Nephron progenitor cell (in vitro differentiated cells): Measurements from ENCODE around the gene RAB40B.
A peak's percentile ranks its signal among the peaks of the same experiment; 100 is the strongest.
"Not testable (repeated sequence)": the region's sequence is repeated elsewhere in the genome, so short reads cannot be mapped to it uniquely, and the experiment has no call there.

Experiments
- DNase-seq: peaks from one replicate; pipeline ENCODE4 v3.0.0; 2021
- H3K27ac Mint-ChIP-seq: 2 replicates; pipeline ENCODE4 v1.8.0; 2021; ENCODE audit warnings: mild to moderate bottlenecking, moderate library complexity, mixed read lengths
- H3K27me3 Mint-ChIP-seq: 2 replicates; pipeline ENCODE4 v1.8.0; 2021; ENCODE audit warnings: mild to moderate bottlenecking, low read depth, mixed read lengths; ENCODE audit not compliant: poor library complexity
- H3K36me3 Mint-ChIP-seq: 2 replicates; pipeline ENCODE4 v1.8.0; 2021; ENCODE audit warnings: low read depth, mixed read lengths
- H3K4me1 Mint-ChIP-seq: 2 replicates; pipeline ENCODE4 v1.8.0; 2021; ENCODE audit warnings: mixed read lengths
- H3K4me3 Mint-ChIP-seq: 2 replicates; pipeline ENCODE4 v1.8.0; 2021; ENCODE audit warnings: mild to moderate bottlenecking, moderate library complexity, mixed read lengths
- H3K9me3 Mint-ChIP-seq: 2 replicates; pipeline ENCODE4 v1.8.0; 2021; ENCODE audit warnings: mild to moderate bottlenecking, moderate library complexity, mixed read lengths
- CTCF ChIP-seq: fragments of 200-600 bp; sonication (generic); IDR thresholded peaks from 2 replicates; pipeline ENCODE4 v1.5.0; 2021; ENCODE audit warnings: antibody characterized with exemption

The RAB40B gene

GRCh38 chr17:82698065-82698973 is at the start of gene RAB40B:
Gene RAB40B (minus strand): TSS chr17:82698698. CDS start chr17:82698596, 102 bp downstream.
- H3K27me3 Mint-ChIP-seq = peaks cover 70% of the 10 kb centered on the region
- H3K4me1 Mint-ChIP-seq = peaks cover 29% of the 10 kb centered on the region
- H3K27ac Mint-ChIP-seq = no peak within 1 kb of the TSS
- peak within 1 kb of the TSS; percentile 88 for H3K4me3 Mint-ChIP-seq
- H3K36me3 Mint-ChIP-seq = peaks cover 26% of the 10 kb centered on the region
- H3K9me3 Mint-ChIP-seq = peaks cover 36% of the 10 kb centered on the region
- no peak for TF ChIP-seq CTCF
- DNase-seq = peak; percentile 99

GRCh38 chr17:82745524-82745923 is 47.0 kb upstream of the RAB40B start:
- peaks cover 33% of the 10 kb centered on the region for H3K27me3 Mint-ChIP-seq
- no peak for DNase-seq
- peaks cover 81% of the 10 kb centered on the region for H3K36me3 Mint-ChIP-seq
- H3K9me3 Mint-ChIP-seq = peaks cover 72% of the 10 kb centered on the region
- no peak overlapping the region for H3K4me3 Mint-ChIP-seq
- no peaks in the 10 kb centered on the region for H3K4me1 Mint-ChIP-seq
- no peak overlapping the region for H3K27ac Mint-ChIP-seq
- no peak for TF ChIP-seq CTCF

GRCh38 chr17:82744736-82745135 is 46.2 kb upstream of the RAB40B start:
- not testable (repeated sequence) for H3K4me3 Mint-ChIP-seq, DNase-seq, H3K27ac Mint-ChIP-seq, H3K4me1 Mint-ChIP-seq
- Mint-ChIP-seq H3K27me3 (peaks cover 25% of the 10 kb centered on the region), H3K9me3 (peaks cover 80% of the 10 kb centered on the region), H3K36me3 (peaks cover 89% of the 10 kb centered on the region)

- H3K27me3 Mint-ChIP-seq = peaks cover 14% of the 10 kb centered on the region
- H3K4me3 Mint-ChIP-seq = no peak overlapping the region
- H3K36me3 Mint-ChIP-seq = peaks cover 92% of the 10 kb centered on the region
- no peak overlapping the region for H3K27ac Mint-ChIP-seq
- no peaks in the 10 kb centered on the region for H3K4me1 Mint-ChIP-seq
- no peak for DNase-seq
- no peak for TF ChIP-seq CTCF
- peaks cover 81% of the 10 kb centered on the region for H3K9me3 Mint-ChIP-seq
These were observed 45.1 kb upstream of the RAB40B start for GRCh38 chr17:82743344-82744219.

GRCh38 chr17:82740906-82741759 is 42.6 kb upstream of the RAB40B start:
- TF ChIP-seq CTCF = no peak
- Mint-ChIP-seq H3K27me3 (peaks cover 10% of the 10 kb centered on the region), H3K27ac (no peak overlapping the region), H3K4me3 (no peak overlapping the region), H3K9me3 (peaks cover 60% of the 10 kb centered on the region), H3K36me3 (peaks cover 77% of the 10 kb centered on the region), H3K4me1 (peaks cover 4% of the 10 kb centered on the region)
- no peak for DNase-seq
